ENCODE data around the gene EDEM2. TPM values are rescaled to one million over a fixed set of nuclear protein-coding genes. Genes with fewer than 3 reads are reported as not detected.

EDEM2 gene
- polyA plus RNA-seq, 1 donor (not counting 4 experiments of a cell fraction or from before 2014, with no cell fraction given): 15.4 TPM

DNA sequence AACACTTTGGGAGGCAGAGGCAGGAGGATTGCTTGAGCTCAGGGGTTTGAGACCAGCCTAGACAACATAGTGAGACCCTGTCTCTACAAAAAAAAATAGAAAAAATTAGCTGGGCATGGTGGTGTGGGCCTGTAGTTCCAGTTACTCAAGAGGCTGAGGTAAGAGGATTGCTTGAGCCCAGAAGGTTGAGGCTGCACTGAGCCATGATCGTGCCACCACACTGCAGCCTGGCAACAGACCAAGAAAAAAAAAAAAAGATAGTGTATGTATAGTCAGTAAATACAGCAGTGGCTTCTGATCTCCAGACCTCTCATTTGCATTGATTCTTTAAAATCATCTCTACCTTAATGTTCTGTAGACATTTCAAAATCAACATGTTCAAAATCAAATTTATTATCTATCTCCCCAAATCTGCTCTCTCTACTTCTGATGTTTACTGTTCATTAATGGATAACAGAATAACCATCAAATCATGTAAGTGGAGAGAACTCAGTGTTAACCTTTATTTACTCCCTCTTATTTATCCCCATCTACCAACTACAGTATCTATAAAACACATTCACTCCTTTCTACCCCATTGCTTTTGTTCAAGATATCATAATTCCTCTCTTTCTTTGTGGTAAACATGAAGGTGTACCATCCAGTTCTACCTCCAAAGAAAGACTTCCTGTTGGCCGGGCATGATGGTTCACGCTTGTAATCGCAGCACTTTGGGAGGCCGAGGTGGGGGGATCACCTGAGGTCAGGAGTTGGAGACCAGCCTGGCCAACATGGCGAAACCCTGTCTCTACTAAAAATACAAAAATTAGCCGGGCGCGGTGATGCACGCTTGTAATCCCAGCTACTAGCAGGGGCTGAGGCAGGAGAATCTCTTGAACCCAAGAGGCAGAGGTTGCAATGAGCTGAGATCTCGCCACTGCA is 32.4 kb upstream of the EDEM2 start:
- H4K20me1 ChIP-seq (ENCODE audit: control insufficient read depth, extremely low read depth, insufficient read depth, low read length): no peaks in the 10 kb centered on the region
- no peaks in the 10 kb centered on the region for H3K9me3 ChIP-seq (ENCODE audit: control insufficient read depth, low read depth, low read length)
- no peaks in the 10 kb centered on the region for H3K9me1 ChIP-seq (ENCODE audit: control insufficient read depth, extremely low read depth, insufficient read depth, low read length)
- H3K36me3 ChIP-seq (ENCODE audit: control insufficient read depth in 2 of 2, extremely low read depth in 1 of 2, insufficient read depth in 2 of 2, low read length in 2 of 2): peaks cover 12 to 20% of the 10 kb centered on the region in 2 experiments
- no peak overlapping the region for H3K27ac ChIP-seq (ENCODE audit: control insufficient read depth, insufficient read depth, low read length)
- H3K4me3 ChIP-seq (ENCODE audit: control insufficient read depth in 2 of 3, extremely low read depth in 1 of 3, insufficient read depth in 2 of 3, low read depth in 1 of 3, low read length in 3 of 3): no peak overlapping the region
- dilution Hi-C loops (cut with MboI; ENCODE audit: extremely low pct_ligation_motif_present, low sequenced_read_pairs): no loop called here
- peaks cover 1% of the 10 kb centered on the region for H3K79me2 ChIP-seq (ENCODE audit: control insufficient read depth, insufficient read depth, low read length)
- H2AFZ ChIP-seq (ENCODE audit: control insufficient read depth, low read length): no peak overlapping the region
- no peak overlapping the region for H3K9ac ChIP-seq (ENCODE audit: control insufficient read depth, extremely low read depth, insufficient read depth, low read length)
- FAIRE-seq (no peak), DNase-seq (ENCODE audit: low read depth, low spot score) (no peak)
- H3K27me3 ChIP-seq (ENCODE audit: control insufficient read depth, extremely low read depth, insufficient read depth, low read length): no peaks in the 10 kb centered on the region
- H3K4me1 ChIP-seq (ENCODE audit: control insufficient read depth, extremely low read depth, insufficient read depth, low read length): no peaks in the 10 kb centered on the region
- no peak for TF ChIP-seq EZH2 (IDR thresholded peaks at IDR 0.05; ENCODE audit: low read length)
- TF ChIP-seq, protein P1, sequence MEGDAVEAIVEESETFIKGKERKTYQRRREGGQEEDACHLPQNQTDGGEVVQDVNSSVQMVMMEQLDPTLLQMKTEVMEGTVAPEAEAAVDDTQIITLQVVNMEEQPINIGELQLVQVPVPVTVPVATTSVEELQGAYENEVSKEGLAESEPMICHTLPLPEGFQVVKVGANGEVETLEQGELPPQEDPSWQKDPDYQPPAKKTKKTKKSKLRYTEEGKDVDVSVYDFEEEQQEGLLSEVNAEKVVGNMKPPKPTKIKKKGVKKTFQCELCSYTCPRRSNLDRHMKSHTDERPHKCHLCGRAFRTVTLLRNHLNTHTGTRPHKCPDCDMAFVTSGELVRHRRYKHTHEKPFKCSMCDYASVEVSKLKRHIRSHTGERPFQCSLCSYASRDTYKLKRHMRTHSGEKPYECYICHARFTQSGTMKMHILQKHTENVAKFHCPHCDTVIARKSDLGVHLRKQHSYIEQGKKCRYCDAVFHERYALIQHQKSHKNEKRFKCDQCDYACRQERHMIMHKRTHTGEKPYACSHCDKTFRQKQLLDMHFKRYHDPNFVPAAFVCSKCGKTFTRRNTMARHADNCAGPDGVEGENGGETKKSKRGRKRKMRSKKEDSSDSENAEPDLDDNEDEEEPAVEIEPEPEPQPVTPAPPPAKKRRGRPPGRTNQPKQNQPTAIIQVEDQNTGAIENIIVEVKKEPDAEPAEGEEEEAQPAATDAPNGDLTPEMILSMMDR (optimal IDR thresholded peaks at IDR 0.05 in 1 of 3, IDR thresholded peaks at IDR 0.05 in 1 of 3, conservative IDR thresholded peaks at IDR 0.05 in 1 of 3; ENCODE audit: extremely low read depth in 1 of 3, insufficient read depth in 2 of 3, low read length in 3 of 3): no peak
- no peak overlapping the region for H3K4me2 ChIP-seq (ENCODE audit: control insufficient read depth, extremely low read depth, insufficient read depth, low read depth, low read length)

DNA sequence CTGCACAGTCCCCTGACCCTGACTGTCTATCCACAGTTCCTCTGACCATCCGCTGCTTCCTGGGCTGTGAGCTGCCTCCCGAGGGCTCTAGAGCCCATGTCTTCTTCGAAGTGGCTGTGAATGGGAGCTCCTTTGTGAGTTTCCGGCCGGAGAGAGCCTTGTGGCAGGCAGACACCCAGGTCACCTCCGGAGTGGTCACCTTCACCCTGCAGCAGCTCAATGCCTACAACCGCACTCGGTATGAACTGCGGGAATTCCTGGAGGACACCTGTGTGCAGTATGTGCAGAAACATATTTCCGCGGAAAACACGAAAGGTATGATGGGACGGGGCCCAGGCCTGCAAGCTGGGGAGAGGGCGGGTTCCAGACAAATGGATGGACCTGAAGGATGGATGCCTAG is 29.0 kb upstream of the EDEM2 start:
- no peak for DNase-seq (ENCODE audit: low read depth, low spot score)
- no peaks in the 10 kb centered on the region for H3K9me1 ChIP-seq (ENCODE audit: control insufficient read depth, extremely low read depth, insufficient read depth, low read length)
- peaks cover 23% of the 10 kb centered on the region for H3K4me1 ChIP-seq (ENCODE audit: control insufficient read depth, extremely low read depth, insufficient read depth, low read length)
- TF ChIP-seq EZH2 (IDR thresholded peaks at IDR 0.05; ENCODE audit: low read length): no peak
- TF ChIP-seq, protein P1 (optimal IDR thresholded peaks at IDR 0.05 in 1 of 3, IDR thresholded peaks at IDR 0.05 in 1 of 3, conservative IDR thresholded peaks at IDR 0.05 in 1 of 3; ENCODE audit: extremely low read depth in 1 of 3, insufficient read depth in 2 of 3, low read length in 3 of 3): no peak
- dilution Hi-C loops (cut with MboI; ENCODE audit: extremely low pct_ligation_motif_present, low sequenced_read_pairs): no loop called here
- no peak overlapping the region for H3K9ac ChIP-seq (ENCODE audit: control insufficient read depth, extremely low read depth, insufficient read depth, low read length)
- no peaks in the 10 kb centered on the region for H3K27me3 ChIP-seq (ENCODE audit: control insufficient read depth, extremely low read depth, insufficient read depth, low read length)
- H3K27ac ChIP-seq (ENCODE audit: control insufficient read depth, insufficient read depth, low read length): no peak overlapping the region
- no peaks in the 10 kb centered on the region for H4K20me1 ChIP-seq (ENCODE audit: control insufficient read depth, extremely low read depth, insufficient read depth, low read length)
- H2AFZ ChIP-seq (ENCODE audit: control insufficient read depth, low read length): no peak overlapping the region
- H3K36me3 ChIP-seq (ENCODE audit: control insufficient read depth in 2 of 2, extremely low read depth in 1 of 2, insufficient read depth in 2 of 2, low read length in 2 of 2): peaks cover 12 to 20% of the 10 kb centered on the region in 2 experiments
- H3K79me2 ChIP-seq (ENCODE audit: control insufficient read depth, insufficient read depth, low read length): peaks cover 11% of the 10 kb centered on the region
- no peaks in the 10 kb centered on the region for H3K9me3 ChIP-seq (ENCODE audit: control insufficient read depth, low read depth, low read length)
- FAIRE-seq: no peak
- H3K4me2 ChIP-seq (ENCODE audit: control insufficient read depth, extremely low read depth, insufficient read depth, low read depth, low read length): no peak overlapping the region
- H3K4me3 ChIP-seq (ENCODE audit: control insufficient read depth in 2 of 3, extremely low read depth in 1 of 3, insufficient read depth in 2 of 3, low read depth in 1 of 3, low read length in 3 of 3): no peak overlapping the region

Data from keratinocyte (primary cell).